ENCODE results near the gene TES. TPM values are rescaled to one million over a fixed set of nuclear protein-coding genes. Genes with fewer than 3 reads are reported as not detected.

TES gene
- total RNA-seq, 1 experiment from 2014 or later: 28.2 TPM

DNA sequence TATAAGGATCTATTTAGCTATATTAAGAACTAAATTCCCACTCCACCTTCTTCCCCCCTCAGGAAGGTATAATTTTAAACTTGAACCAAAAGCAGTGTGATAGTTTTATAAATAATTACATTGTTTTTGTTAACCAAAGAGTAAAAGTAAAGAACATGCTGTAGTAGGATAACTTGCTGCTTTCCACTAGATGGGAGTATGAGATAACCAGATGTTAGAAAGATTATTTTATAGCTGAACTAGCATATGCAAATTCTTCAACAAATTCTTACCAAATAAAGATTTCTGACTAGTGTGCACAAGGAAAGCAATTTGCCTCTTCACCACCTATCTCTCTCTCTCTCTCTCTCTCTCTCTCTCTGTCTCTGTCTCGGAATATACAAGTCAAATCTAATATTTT, 31.8 kb downstream of the TES start:
- peaks cover 0 to 4% of the 10 kb centered on the region in 2 experiments; a peak in 2 of 4 replicates for H3K4me1 Mint-ChIP-seq
- no peaks in the 10 kb centered on the region for H3K27me3 ChIP-seq (ENCODE audit: insufficient read depth, low read length)
- no peak overlapping the region for H3K14ac ChIP-seq (ENCODE audit: insufficient read depth, low read length)
- no peak overlapping the region for H3K27ac ChIP-seq (ENCODE audit: insufficient read length, low read depth, low read length)
- H3K79me2 ChIP-seq (ENCODE audit: insufficient read depth, low read length): no peaks in the 10 kb centered on the region
- no peak overlapping the region for H4K91ac ChIP-seq (ENCODE audit: insufficient read length, low read depth, low read length)
- H2AFZ ChIP-seq (ENCODE audit: low read length): no peak overlapping the region
- no peak overlapping the region for H2AK5ac ChIP-seq (ENCODE audit: insufficient read length, low read length)
- H3K4me3 Mint-ChIP-seq: no peak overlapping the region
- no peak overlapping the region for H3K4me2 ChIP-seq (ENCODE audit: insufficient read depth, insufficient read length, low read length)
- no peak overlapping the region for H2BK120ac ChIP-seq (ENCODE audit: low read depth, low read length, poor library complexity, severe bottlenecking)
- H4K20me1 ChIP-seq (ENCODE audit: control insufficient read depth, insufficient read depth, insufficient read length): no peaks in the 10 kb centered on the region
- TF ChIP-seq, protein P1, sequence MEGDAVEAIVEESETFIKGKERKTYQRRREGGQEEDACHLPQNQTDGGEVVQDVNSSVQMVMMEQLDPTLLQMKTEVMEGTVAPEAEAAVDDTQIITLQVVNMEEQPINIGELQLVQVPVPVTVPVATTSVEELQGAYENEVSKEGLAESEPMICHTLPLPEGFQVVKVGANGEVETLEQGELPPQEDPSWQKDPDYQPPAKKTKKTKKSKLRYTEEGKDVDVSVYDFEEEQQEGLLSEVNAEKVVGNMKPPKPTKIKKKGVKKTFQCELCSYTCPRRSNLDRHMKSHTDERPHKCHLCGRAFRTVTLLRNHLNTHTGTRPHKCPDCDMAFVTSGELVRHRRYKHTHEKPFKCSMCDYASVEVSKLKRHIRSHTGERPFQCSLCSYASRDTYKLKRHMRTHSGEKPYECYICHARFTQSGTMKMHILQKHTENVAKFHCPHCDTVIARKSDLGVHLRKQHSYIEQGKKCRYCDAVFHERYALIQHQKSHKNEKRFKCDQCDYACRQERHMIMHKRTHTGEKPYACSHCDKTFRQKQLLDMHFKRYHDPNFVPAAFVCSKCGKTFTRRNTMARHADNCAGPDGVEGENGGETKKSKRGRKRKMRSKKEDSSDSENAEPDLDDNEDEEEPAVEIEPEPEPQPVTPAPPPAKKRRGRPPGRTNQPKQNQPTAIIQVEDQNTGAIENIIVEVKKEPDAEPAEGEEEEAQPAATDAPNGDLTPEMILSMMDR (conservative IDR thresholded peaks at IDR 0.05): no peak
- H3K18ac ChIP-seq (ENCODE audit: insufficient read length, low read depth, low read length): no peak overlapping the region
- H3K4ac ChIP-seq (ENCODE audit: low read depth, low read length): no peak overlapping the region
- H3K9ac ChIP-seq (ENCODE audit: extremely low read depth, insufficient read length, low read length): no peak overlapping the region
- H3K27ac Mint-ChIP-seq: no peak overlapping the region
- no peak overlapping the region for H3K23ac ChIP-seq (ENCODE audit: insufficient read length, low read depth, low read length)
- H4K8ac ChIP-seq (replicated peaks; ENCODE audit: insufficient read length, low read depth, low read length): no peak overlapping the region
- H3K9me3 ChIP-seq (ENCODE audit: control insufficient read depth, low read depth, low read length): peaks cover 10% of the 10 kb centered on the region
- no peaks in the 10 kb centered on the region; the same call in 1 of the 2 replicates for H3K27me3 Mint-ChIP-seq (ENCODE audit: low read depth)
- no peaks in the 10 kb centered on the region for H3K79me1 ChIP-seq (ENCODE audit: insufficient read depth, low read depth, low read length, poor library complexity, severe bottlenecking)
- no CpG with 5 or more reads among the region's 1 CpG for WGBS (ENCODE audit: extremely low coverage, insufficient read length, low lambda C conversion rate)
- no peak overlapping the region for H2BK12ac ChIP-seq (ENCODE audit: insufficient read length, low read depth, low read length)
- H3T11ph ChIP-seq (ENCODE audit: low read length): no peak overlapping the region
- H3K36me3 Mint-ChIP-seq (ENCODE audit: insufficient read depth in 1 of 3, low read depth in 3 of 3): peaks cover 30 to 40% (median 36%) of the 10 kb centered on the region in 3 experiments
- H2BK20ac ChIP-seq (ENCODE audit: low read depth, low read length, poor library complexity, severe bottlenecking): no peak overlapping the region
- no peak overlapping the region for H3K56ac ChIP-seq (ENCODE audit: insufficient read length, low read depth, low read length)
- no peak overlapping the region for H2BK15ac ChIP-seq (ENCODE audit: low read depth, low read length)
- H4K5ac ChIP-seq (ENCODE audit: insufficient read length, low read depth, low read length): no peak overlapping the region
- no peak for DNase-seq
- H3K9me3 Mint-ChIP-seq: peaks cover 20 to 30% of the 10 kb centered on the region in 2 experiments
- no peaks in the 10 kb centered on the region for H3K4me1 ChIP-seq (ENCODE audit: insufficient read depth, low read length)
- no peaks in the 10 kb centered on the region for H3K23me2 ChIP-seq (ENCODE audit: insufficient read length, low read depth, low read length, poor library complexity, severe bottlenecking)
- H2BK5ac ChIP-seq (ENCODE audit: insufficient read length, low read length): no peak overlapping the region
